Measurements from ENCODE around the gene POLL. TPM values are rescaled to one million over a fixed set of nuclear protein-coding genes. Genes with fewer than 3 reads are reported as not detected.

POLL gene
- total RNA-seq, 6 donors from 2014 or later = 20.4 to 47.1 (median 31.5) TPM

GRCh38 chr10:101529725-101530553 is 58.1 kb downstream of the POLL start:
- Histone ChIP-seq H3K27me3 (no peaks in the 10 kb centered on the region), H3K4me3 (no peak overlapping the region), H3K27ac (no peak overlapping the region), H3K36me3 (peaks cover 0 to 33% (median 0%) of the 10 kb centered on the region in 4 donors), H3K9me3 (no peaks in the 10 kb centered on the region), H3K4me1 (no peaks in the 10 kb centered on the region)
- DNase-seq = no peak
- WGBS, 2 donors = 52 to 74% methylated on average over 4 of the region's 4 CpGs
- TF ChIP-seq POLR2A (IDR thresholded peaks at IDR 0.05) (no peak), CTCF (IDR thresholded peaks at IDR 0.05) (no peak), EP300 (IDR thresholded peaks at IDR 0.05) (no peak), POLR2AphosphoS5 (IDR thresholded peaks at IDR 0.05) (no peak)
- no peak for ATAC-seq (ENCODE audit: low FRiP score in 2 of 2)

- no peak for DNase-seq
- Histone ChIP-seq H3K27ac (no peak overlapping the region), H3K36me3 (peaks cover 0 to 28% (median 0%) of the 10 kb centered on the region in 4 donors), H3K4me1 (no peaks in the 10 kb centered on the region), H3K27me3 (no peaks in the 10 kb centered on the region), H3K4me3 (no peak overlapping the region), H3K9me3 (no peaks in the 10 kb centered on the region)
- ATAC-seq (ENCODE audit: low FRiP score in 2 of 2) = no peak
- TF ChIP-seq CTCF (IDR thresholded peaks at IDR 0.05) = no peak
- no peak for TF ChIP-seq POLR2AphosphoS5 (IDR thresholded peaks at IDR 0.05)
- TF ChIP-seq POLR2A (IDR thresholded peaks at IDR 0.05) = no peak
- TF ChIP-seq EP300 (IDR thresholded peaks at IDR 0.05) = no peak
- 84 to 96% methylated on average over 1 of the region's 1 CpG for WGBS, 2 donors
These were observed 58.9 kb downstream of the POLL start for GRCh38 chr10:101529207-101529606.

Small RNA genes lying within 50 kb of the gene (small RNA-seq; reads per million reads assigned to genes)
- gene MIR3158-1 (0 reads per million in 4 donors), gene RNU6-1165P (0 reads per million in 4 donors)

Other genes with a start within 250 kb of the POLL start
- gene BTRC, start 234.1 kb downstream of the POLL start, total RNA-seq = 10 to 100 TPM in 4 of 6 donors, 1 to 10 TPM in 2; 8.5 to 21.0 (median 11.6) TPM
- 10 to 100 TPM in 4 of 6 donors, 1 to 10 TPM in 2; 3.7 to 36.2 (median 15.1) TPM for gene DPCD, start 64 bp upstream of the POLL start, total RNA-seq
- 100 to 1,000 TPM in 2 of 6 donors, 10 to 100 TPM in 4; 75.2 to 223 (median 88.5) TPM for gene FBXW4, start 106.9 kb upstream of the POLL start, total RNA-seq
- under 1 TPM in 1 of 6 donors, not detected in 5; 0.44 TPM for gene FGF8, start 187.9 kb upstream of the POLL start, total RNA-seq
- gene NPM3, start 195.2 kb upstream of the POLL start, total RNA-seq = 10 to 100 TPM in 5 of 6 donors, 1 to 10 TPM in 1; 8.4 to 22.7 (median 16.8) TPM
- 100 to 1,000 TPM in 3 of 6 donors, 10 to 100 TPM in 3; 71.1 to 374 (median 138) TPM for gene OGA, start 230.2 kb upstream of the POLL start, total RNA-seq